Activated CD4-positive, alpha-beta T cell treated with anti-CD3 and anti-CD28 coated beads, Interleukin-2, amount 50 U/mL, for 1 hour (primary cell): ENCODE data around the gene AARS1.
"Not testable (repeated sequence)": the region's sequence is repeated elsewhere in the genome, so short reads cannot be mapped to it uniquely, and the experiment has no call there.

Experiments used
- DNase-seq: peaks from one replicate; pipeline ENCODE4 v3.0.0-alpha.2; 2020

The AARS1 gene

DNA sequence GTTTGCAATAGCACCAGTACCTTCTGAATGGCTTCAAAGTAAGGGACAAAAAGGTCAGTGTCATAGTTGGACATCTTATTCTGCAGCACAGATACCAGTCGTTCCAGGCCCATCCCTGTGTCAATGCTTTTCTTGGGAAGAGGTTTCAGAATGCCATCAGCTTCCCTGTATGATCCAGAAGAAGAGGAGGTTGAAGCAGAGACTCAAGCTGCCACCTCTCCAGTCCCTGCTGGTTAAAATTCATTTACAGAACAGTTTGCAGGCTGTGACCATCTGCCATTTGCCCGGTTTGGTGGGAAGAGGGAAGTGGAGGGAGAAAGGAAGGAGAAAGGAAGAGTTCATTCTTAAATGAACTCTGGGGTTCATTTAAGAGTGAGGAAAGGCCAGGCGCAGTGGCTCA lies 19.1 kb downstream of the AARS1 start:
- DNase-seq: no peak

GRCh38 chr16:70269471-70269870 lies 19.8 kb downstream of the AARS1 start:
- DNase-seq: no peak

DNA sequence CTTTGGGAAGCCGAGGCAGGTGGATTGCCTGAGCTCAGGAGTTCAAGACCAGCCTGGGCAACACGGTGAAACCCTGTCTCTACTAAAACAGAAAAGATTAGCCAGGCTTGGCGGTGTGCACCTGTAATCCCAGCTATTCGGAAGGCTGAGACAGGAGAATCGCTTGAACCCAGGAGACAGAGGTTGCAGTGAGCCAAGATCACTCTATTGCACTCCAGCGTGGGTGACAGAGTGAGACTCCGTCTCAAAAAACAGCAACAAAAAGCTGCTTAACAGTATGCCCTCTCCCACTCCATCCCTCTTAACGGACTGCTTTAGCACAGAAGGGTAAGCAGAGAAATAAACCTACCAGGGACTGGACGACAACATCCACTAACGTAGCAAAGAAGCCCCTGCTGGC lies 21.4 kb downstream of the AARS1 start:
- DNase-seq: not testable (repeated sequence)

DNA sequence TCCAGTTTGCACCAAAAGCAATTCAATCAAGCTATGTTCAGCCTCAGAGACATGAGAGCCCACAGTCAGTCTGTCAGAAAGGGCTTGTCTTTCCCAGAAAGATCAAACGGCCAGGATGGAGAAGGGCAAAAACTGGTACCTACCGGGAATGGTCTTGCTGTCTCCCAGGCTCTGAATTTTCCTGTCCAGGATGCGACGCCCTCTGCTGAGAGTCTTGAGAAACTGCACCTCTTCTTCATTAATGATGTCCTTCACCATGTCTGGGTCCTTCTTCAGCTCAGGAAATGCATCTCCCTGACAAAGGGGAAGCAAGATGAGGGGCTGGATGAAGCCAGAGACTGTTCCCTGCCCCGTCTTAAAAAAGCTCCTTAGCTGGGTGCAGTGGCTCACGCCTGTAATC lies 21.8 kb downstream of the AARS1 start:
- no peak for DNase-seq

DNA sequence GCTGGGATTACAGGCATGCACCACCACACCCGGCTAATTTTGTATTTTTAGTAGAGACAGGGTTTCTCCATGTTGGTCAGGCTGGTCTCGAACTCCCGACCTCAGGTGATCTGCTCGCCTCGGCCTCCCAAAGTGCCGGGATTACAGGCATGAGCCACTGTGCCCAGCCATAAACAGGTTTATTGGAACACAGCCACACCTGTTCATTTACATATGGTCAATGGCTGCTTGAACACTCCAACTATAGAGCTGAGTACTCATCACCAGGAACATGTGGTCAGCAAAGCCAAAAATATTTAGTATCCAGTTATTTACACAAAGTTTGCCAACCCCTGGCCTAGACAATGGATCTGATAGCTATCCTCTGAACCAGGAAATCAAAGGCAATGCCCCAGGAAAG lies 29.4 kb downstream of the AARS1 start:
- DNase-seq: not testable (repeated sequence)

- DNase-seq: no peak
Measured at GRCh38 chr16:70258946-70259345, 30.4 kb downstream of the AARS1 start.

- no peak for DNase-seq
Measured at GRCh38 chr16:70258065-70258464, 31.2 kb downstream of the AARS1 start.

- DNase-seq: no peak
Measured at GRCh38 chr16:70257391-70257790, 31.9 kb downstream of the AARS1 start.

GRCh38 chr16:70255574-70255973 lies 33.7 kb downstream of the AARS1 start:
- DNase-seq: no peak

GRCh38 chr16:70254965-70255286 lies 34.4 kb downstream of the AARS1 start:
- no peak for DNase-seq

GRCh38 chr16:70254180-70254964 lies 34.9 kb downstream of the AARS1 start:
- DNase-seq: no peak

- peak; percentile 31 for DNase-seq
Measured at GRCh38 chr16:70253291-70254106, 35.8 kb downstream of the AARS1 start.

- DNase-seq: no peak
Measured at GRCh38 chr16:70252355-70252988, 36.8 kb downstream of the AARS1 start.

DNA sequence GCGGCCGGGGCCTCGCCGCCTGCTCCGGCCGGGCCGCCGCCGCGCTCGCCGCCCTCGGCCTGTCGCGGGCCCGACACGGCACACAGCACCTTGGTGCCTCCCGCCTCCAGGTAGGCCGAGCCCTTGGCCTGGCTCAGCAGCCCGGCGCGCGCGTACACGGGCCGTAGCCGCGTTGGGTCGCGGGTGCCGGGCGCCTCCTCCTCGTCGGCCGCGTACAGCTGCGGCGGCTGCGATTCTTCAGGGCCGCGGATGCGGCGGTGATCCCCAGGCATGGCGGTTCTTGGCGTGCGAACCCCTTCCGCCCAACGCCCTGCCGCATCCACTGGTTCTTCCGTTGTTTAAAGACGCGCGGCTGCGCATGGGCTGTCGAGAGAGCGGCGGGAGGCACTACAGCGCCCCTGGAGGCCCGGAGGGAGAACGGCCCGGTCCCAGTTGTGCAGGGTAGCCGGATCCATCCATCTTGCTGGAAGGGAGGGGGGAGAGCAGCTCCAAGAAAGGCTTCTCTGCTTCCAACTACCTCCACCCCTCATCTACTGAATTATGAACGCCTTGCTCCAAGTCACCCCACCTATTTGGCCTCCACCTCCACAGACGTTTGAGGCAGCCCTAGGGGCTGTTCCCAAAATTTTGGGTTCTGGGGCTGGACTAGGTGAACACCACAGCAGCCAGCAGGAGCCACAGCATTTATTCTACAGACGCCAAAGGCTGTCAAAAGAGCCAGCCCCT lies 37.5 kb downstream of the AARS1 start, which contains the start of gene EXOSC6:
Gene EXOSC6, minus strand, starts transcription at position 312 of the 726 bp plus-strand sequence. Its CDS starts 40 bp downstream, at position 272.
- DNase-seq: peak; percentile 90

DNA sequence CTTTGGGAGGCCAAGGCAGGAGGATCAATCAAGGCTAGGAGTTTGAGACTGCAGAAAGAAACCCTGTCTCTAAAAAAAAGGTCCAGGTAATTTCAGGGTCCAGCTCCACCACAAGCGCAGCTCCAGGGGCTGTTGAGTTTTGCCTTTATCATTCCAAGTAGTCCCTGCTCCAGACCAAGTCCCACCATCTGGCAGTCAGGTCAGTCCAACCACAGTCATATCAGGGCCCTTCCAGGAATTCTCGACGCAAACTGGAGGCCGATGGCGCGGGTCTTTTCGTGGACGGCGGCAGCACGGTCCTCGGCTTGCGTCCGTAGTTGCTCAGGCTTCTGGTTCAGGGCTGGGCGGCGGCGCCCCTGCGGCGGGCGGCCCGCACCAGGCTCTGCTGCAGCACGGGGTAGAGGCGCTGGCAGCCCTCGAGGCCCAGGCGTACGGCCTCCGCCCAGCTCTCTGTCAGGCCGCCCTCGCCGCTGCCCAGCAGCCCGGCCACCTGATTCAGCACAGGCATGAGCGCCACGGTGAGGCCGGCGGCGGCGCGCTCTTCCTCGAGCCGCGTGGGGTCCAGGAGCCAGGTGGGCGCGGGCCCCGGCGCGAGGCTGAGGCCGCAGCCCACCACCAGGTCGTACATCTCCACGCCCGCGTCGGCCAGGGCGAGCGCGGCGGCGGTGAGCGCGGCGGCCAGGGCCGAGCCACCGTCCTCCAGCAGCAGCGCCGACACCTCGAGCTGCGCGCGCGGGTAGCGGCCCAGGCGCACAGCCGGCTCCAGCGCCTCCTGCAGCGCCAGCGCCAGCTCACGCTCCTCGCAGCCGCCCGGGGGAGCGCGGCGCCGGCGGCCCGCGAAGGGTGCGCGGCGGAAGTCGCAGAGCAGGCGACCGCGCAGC lies 38.3 kb downstream of the AARS1 start:
- peak; percentile 30 for DNase-seq

GRCh38 chr16:70249697-70250096 lies 39.6 kb downstream of the AARS1 start:
- DNase-seq: not testable (repeated sequence)

DNA sequence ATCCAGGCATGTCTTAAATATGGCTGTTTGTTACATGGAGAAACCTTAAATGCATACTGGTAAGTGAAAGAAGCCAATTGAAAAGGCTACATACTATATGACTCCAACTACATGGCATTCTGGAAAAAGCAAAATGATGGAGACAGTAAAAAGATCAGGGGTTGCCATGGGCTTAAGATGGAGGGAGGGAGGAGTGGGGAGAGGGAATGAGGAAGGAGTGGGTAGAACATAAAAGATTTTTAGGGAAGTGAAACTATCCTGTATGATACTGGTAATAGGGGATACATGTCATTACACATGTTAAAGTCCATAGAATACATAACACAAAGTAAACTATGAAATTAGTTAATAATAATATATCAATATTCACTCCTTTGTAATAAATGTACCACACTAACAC lies 50.5 kb downstream of the AARS1 start:
- not testable (repeated sequence) for DNase-seq

DNA sequence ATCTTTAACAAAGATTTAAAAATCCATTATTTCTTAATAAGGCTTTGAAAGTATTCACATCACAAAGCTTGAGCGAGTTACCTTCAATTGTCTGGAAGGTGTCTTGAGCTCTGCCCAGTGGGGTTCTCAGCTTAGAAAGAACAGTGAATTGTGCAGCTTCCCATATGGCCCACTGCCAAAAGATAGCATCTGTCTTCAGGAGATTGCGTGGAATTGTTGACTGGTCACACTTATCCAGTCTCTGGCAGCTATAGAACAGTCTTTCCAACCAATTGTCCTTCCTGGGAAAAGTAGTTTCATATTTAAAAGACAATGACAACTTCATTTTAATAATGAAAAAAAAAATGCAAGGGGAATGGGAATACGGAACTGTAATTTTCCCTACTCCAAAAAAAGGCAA lies 57.5 kb downstream of the AARS1 start:
- not testable (repeated sequence) for DNase-seq

DNA sequence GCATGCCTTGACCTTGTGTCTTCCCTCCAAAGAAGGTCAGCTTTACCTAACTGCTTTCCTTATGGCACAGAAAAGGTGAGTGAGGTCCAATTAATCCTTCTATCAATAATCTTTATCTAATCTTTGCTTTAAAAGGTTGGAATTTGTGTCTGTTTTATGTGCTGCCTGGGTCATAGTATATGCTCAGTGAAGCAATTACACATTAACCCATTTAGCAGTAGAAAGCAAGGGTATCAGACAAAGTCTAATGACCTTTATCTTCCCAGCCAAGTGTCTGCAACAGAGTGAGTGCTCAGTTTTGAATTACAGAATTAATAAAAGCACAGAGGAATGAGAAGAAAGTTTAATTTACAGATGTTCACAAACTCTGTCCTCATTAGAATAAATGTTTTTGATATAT lies 63.3 kb downstream of the AARS1 start:
- DNase-seq: not testable (repeated sequence)

GRCh38 chr16:70225430-70225829 lies 63.9 kb downstream of the AARS1 start:
- DNase-seq: not testable (repeated sequence)

DNA sequence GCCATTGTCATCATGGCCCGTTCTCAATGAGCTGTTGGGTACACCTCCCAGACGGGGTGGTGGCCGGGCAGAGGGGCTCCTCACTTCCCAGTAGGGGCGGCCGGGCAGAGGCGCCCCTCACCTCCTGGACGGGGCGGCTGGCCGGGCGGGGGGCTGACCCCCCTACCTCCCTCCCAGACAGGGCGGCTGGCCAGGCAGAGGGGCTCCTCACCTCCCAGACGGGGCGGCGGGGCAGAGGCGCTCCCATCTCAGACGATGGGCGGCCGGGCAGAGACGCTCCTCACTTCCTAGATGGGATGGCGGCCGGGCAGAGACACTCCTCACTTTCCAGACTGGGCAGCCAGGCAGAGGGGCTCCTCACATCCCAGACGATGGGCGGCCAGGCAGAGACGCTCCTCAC lies 64.7 kb downstream of the AARS1 start:
- not testable (repeated sequence) for DNase-seq

- not testable (repeated sequence) for DNase-seq
Measured at GRCh38 chr16:70223971-70224513, 65.3 kb downstream of the AARS1 start.
